GM12864 (cell line): Measurements from ENCODE around the gene ARHGAP24.

Experiments used
- DNase-seq: peaks from one replicate; pipeline ENCODE4 v3.0.0-alpha.2; 2011; ENCODE audit warnings: low read depth
- H3K4me3 ChIP-seq: 2 replicates; pipeline ENCODE4 v1.5.1; 2011; ENCODE audit warnings: mild to moderate bottlenecking, low read depth, low read length, control low read depth
- TF ChIP-seq, protein P1 (sequence below): IDR thresholded peaks from 2 replicates; pipeline ENCODE4 v1.5.1; 2011; ENCODE audit warnings: low read depth, mild to moderate bottlenecking, moderate library complexity, low read length, control low read depth, inconsistent platforms; ENCODE audit errors: missing control alignments

ARHGAP24 gene

DNA sequence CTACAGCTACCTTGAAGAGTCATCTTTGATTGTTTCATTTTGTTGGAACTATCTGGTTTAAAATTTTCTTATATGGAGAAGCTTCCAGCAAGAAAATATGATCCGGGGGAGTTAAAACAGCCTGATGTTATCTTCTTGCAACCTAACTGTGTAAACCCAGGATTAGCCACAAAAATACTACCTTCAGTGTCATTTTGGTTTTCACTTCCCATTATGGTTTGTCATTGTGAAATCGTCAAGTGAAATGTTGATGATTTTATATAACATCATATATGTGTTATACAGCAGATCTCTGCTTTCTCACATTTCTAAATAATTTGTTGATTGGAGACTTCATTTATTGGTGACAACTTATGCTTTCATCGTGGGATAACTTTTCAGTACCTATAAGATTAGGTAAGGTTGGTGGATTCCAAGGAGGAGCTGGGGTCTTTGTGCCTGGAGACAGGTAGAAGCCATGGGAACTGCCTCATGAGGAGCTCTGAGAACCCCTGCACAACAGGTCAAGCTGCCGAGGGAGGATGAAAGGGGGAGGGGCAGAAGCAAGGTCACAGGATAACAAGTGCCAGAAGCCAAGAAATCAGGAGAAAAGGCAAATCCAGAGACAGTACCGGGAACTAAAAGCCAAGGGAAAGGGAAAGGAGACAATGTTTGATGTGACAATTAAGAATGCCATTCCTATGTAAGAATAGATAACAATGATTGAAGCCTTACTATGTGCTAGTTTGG lies 7.2 kb downstream of the ARHGAP24 start:
- H3K4me3 ChIP-seq, result no peak overlapping the region
- no peak for DNase-seq
- TF ChIP-seq, protein P1, sequence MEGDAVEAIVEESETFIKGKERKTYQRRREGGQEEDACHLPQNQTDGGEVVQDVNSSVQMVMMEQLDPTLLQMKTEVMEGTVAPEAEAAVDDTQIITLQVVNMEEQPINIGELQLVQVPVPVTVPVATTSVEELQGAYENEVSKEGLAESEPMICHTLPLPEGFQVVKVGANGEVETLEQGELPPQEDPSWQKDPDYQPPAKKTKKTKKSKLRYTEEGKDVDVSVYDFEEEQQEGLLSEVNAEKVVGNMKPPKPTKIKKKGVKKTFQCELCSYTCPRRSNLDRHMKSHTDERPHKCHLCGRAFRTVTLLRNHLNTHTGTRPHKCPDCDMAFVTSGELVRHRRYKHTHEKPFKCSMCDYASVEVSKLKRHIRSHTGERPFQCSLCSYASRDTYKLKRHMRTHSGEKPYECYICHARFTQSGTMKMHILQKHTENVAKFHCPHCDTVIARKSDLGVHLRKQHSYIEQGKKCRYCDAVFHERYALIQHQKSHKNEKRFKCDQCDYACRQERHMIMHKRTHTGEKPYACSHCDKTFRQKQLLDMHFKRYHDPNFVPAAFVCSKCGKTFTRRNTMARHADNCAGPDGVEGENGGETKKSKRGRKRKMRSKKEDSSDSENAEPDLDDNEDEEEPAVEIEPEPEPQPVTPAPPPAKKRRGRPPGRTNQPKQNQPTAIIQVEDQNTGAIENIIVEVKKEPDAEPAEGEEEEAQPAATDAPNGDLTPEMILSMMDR, result no peak

DNA sequence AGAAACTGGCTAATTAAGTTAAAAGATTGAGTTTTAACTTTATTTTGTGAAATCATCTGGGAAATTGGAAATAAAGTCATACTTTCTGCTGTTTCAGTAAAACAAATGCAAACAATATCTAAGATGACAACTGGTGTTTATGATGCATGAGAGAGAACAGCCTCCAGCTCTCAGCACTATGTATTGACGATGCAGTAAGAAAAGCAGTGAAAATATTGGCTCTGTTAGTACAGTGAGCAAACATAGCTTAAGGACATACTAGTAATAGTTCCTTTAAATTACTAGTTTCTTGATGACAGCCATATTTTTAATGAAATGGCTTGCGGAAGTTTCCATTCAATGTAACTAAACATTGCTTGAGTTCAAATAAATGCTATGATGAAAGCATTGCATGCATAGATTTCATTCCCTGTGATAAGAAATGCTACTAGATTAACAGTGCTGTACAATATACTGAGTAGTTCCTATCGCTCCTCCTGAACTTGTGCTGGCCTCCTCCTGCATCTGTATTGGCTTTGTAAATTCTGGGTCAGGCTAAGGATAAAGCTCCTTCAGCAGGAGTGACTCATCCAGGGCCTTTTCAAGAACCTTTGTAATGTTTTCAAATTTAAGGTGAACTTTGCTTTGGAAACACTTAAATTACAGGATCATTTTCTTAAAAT lies 11.6 kb downstream of the ARHGAP24 start:
- no peak for DNase-seq
- H3K4me3 ChIP-seq, result no peak overlapping the region
- TF ChIP-seq, protein P1, result no peak

DNA sequence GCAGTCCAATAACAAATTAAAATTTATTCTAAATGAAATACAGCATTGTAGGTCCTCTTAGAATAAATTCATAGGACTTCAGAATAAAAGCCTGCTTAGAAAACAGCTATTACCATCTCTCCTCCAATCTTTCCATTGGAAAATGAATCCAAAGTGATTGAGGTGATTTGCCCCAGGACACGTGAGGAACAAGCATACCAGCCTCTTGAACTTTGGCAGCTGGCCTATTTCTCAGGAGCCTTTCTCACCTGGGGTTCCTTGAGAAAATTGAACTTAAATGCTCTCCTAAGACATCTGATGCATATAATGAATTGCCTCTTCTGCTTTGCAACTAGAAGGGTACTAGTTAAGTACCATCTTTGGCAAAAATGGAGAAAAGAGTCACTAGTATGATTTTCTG lies 13.5 kb downstream of the ARHGAP24 start:
- no peak overlapping the region for H3K4me3 ChIP-seq
- TF ChIP-seq, protein P1, result no peak
- no peak for DNase-seq

DNA sequence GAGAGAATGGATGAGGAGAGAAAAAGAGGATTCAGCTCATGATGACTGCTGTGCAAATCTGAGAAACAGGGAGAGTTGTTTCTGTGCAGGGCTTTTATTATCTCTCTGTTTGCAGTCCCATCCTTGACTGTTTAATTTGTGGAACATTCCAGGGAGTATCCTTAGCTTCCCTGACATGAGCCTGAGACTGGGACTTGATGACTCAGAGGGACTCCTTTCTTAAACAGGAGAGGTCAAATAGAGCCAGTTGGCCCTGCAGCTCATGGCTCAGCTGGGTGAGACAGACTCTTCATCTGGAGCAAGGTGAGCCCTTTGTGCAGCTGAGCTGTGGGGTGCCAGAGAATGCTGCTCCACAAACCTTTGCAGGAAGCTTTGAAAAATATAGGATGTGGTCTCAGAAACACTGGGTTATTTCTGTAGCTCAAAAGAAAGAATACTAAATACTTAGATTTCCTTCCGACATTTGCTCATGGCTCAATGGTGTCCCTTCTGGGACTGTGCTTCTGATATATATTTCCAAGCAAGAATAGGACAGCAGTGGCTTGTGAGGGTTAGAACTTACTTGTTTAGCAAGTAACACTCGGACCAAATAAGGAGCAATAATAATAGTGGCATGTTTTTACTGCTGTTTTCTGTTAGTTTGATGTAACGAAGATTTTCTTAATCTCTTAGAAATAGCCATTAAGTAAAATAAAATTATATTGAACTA lies 14.5 kb downstream of the ARHGAP24 start:
- no peak overlapping the region for H3K4me3 ChIP-seq
- DNase-seq, result no peak
- TF ChIP-seq, protein P1, result no peak

DNA sequence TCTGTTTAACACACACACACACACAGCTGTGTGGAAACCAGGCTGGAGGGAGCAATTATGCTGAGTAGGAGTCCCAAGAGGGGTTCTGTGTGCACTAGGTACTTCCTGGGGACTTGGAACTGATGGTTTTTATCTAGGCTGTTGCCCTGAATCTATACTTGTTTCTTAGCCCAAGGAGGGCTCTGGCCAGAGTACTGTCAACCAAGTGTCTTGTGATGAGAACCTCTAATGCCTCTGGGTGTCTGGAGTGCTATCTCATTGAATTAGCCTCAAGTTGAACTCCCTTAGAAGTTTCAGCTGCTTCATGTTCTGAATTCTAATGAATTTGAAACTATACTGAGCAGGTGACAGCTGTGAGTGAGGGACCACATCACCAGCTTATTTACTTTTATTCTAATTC lies 16.6 kb downstream of the ARHGAP24 start:
- DNase-seq, result no peak
- TF ChIP-seq, protein P1, result no peak
- H3K4me3 ChIP-seq, result no peak overlapping the region

DNA sequence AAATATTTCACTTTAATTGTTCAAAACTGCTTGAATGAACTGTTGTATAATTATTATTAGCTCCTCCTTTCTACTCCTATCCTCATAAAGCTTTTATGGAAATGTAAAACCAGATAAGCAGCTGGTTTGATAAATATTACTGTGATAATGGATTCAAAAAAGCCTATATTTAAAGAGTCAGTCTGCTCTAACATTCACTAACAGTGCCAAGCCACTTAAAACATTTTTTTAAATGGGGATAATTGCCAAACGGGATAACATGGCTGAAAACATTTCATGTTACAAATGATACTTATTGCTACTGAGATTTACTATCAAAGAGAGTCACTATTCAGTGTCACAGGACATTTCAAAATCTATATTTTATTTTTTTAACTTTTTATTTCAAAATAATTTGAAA lies 17.4 kb downstream of the ARHGAP24 start:
- no peak overlapping the region for H3K4me3 ChIP-seq
- no peak for DNase-seq

More for the DNA sequence above, 17.4 kb downstream of the ARHGAP24 start:
- TF ChIP-seq, protein P1, result no peak
